PC-3 (cell line): Measurements from ENCODE around the gene WDFY4. TPM values are rescaled to one million over a fixed set of nuclear protein-coding genes. Genes with fewer than 3 reads are reported as not detected.

ENCODE experiments used
- ATAC-seq: fragments of 200-7000 bp; cut with Tn5 transposase; 2 replicates; pipeline ENCODE4 v1.9.1; 2020; ENCODE audit warnings: mild to moderate bottlenecking, moderate library complexity
- BruUV-seq: library from RNA; stranded (reverse); fragments of 400-500 nt; replicated peaks from 2 replicates; lab custom pipeline; 2021; lab: Mats Ljungman, UMichigan
- CTCF ChIA-PET: fragments of 300-600 bp; sonication (Branson Sonifier 250); formaldehyde crosslinking; loops from one replicate; lab custom pipeline; 2022; ENCODE audit warnings: antibody characterized with exemption; lab: Charles Lee
- POLR2A ChIA-PET: fragments of 300-600 bp; sonication (Branson Sonifier 250); formaldehyde crosslinking; loops from one replicate; lab custom pipeline; 2022; ENCODE audit warnings: antibody characterized with exemption; ENCODE audit not compliant: unreplicated experiment; lab: Charles Lee
- DNase-seq: peaks from one replicate; pipeline ENCODE4 v3.0.0-alpha.2; 2015
- H2AFZ ChIP-seq: fragments of 300-600 bp; sonication (generic); 2 replicates; pipeline ENCODE4 v1.6.0; 2016; ENCODE audit warnings: antibody characterized with exemption, low read length
- H3F3A ChIP-seq: fragments of 300-600 bp; sonication (generic); one replicate; pipeline ENCODE4 v1.6.0; 2017; ENCODE audit warnings: antibody characterized with exemption, low read length, control low read depth, mild to moderate bottlenecking; ENCODE audit not compliant: unreplicated experiment
- H3K27ac ChIP-seq: fragments of 300-600 bp; sonication (generic); 2 replicates; pipeline ENCODE4 v1.5.1; 2016; ENCODE audit warnings: mild to moderate bottlenecking, low read length
- H3K27me3 ChIP-seq: fragments of 300-600 bp; sonication (generic); 2 replicates; pipeline ENCODE4 v1.6.1; 2016; ENCODE audit warnings: low read length, mixed read lengths
- H3K36me3 ChIP-seq: fragments of 300-600 bp; sonication (generic); 2 replicates; pipeline ENCODE4 v1.6.1; 2016; ENCODE audit warnings: low read depth, mixed run types, low read length, mixed read lengths
- H3K4me1 ChIP-seq: fragments of 300-600 bp; sonication (generic); 2 replicates; pipeline ENCODE4 v1.5.1; 2016; ENCODE audit warnings: low read length; ENCODE audit not compliant: insufficient read depth
- H3K4me2 ChIP-seq: fragments of 300-600 bp; sonication (generic); 2 replicates; pipeline ENCODE4 v1.6.0; 2016; ENCODE audit warnings: low read length
- H3K4me3 ChIP-seq: fragments of 300-600 bp; sonication (generic); 2 replicates; pipeline ENCODE4 v1.5.1; 2016; ENCODE audit warnings: mild to moderate bottlenecking, low read length, mixed read lengths
- H3K79me2 ChIP-seq: fragments of 300-600 bp; sonication (generic); 2 replicates; pipeline ENCODE4 v1.6.1; 2017; ENCODE audit warnings: low read length, mixed read lengths
- H3K9ac ChIP-seq: fragments of 300-600 bp; sonication (generic); 2 replicates; pipeline ENCODE4 v1.6.0; 2016; ENCODE audit warnings: mild to moderate bottlenecking, low read length
- H3K9me2 ChIP-seq: fragments of 300-600 bp; sonication (generic); replicated peaks from 2 replicates; pipeline ENCODE4 v1.6.1; 2016; ENCODE audit warnings: mixed run types, low read length, mixed read lengths
- H3K9me3 ChIP-seq: fragments of 300-600 bp; sonication (generic); 2 replicates; pipeline ENCODE4 v1.6.1; 2016; ENCODE audit warnings: low read length, mixed read lengths
- H4K20me1 ChIP-seq: fragments of 300-600 bp; sonication (generic); 2 replicates; pipeline ENCODE4 v1.6.1; 2016; ENCODE audit warnings: low read length, mixed read lengths
- CTCF ChIP-seq: fragments of 300-600 bp; sonication (generic); conservative IDR thresholded peaks from 2 replicates; pipeline ENCODE4 v1.5.1; 2017; ENCODE audit warnings: antibody characterized with exemption, low read depth, mild to moderate bottlenecking, low read length
- EZH2 ChIP-seq: fragments of 300-600 bp; sonication (generic); IDR thresholded peaks from one replicate; pipeline ENCODE4 v1.6.1; 2017; ENCODE audit warnings: antibody characterized with exemption, mild to moderate bottlenecking, low read length; ENCODE audit not compliant: unreplicated experiment
- EZH2phosphoT487 ChIP-seq: fragments of 300-600 bp; sonication (generic); IDR thresholded peaks from 2 replicates; pipeline ENCODE4 v1.6.1; 2018; ENCODE audit warnings: mild to moderate bottlenecking, antibody characterized with exemption, low read length, borderline replicate concordance
- intact Hi-C: fragments of 100-400 bp; cut with micrococcal nuclease; formaldehyde crosslinking; loops from 2 replicates; pipeline ENCODE4 v1.9.0; 2023
- total RNA-seq: library from RNA; depleted of rRNA; stranded (reverse); fragments of >200 nt; gene quantifications from 2 replicates; pipeline ENCODE4 v1.2.3, GENCODE V29; 2014

The WDFY4 gene
- total RNA-seq, 1 experiment from 2014 or later: not detected

- Histone ChIP-seq H3K27me3 (peaks cover 3% of the 10 kb centered on the region; the same call in 1 of the 2 replicates), H3K4me3 (no peak overlapping the region), H3K4me1 (peaks cover 5% of the 10 kb centered on the region), H3K79me2 (no peaks in the 10 kb centered on the region), H3K4me2 (no peak overlapping the region), H3K9me3 (no peaks in the 10 kb centered on the region), H3F3A (no peaks in the 10 kb centered on the region), H3K9ac (no peak overlapping the region), H3K27ac (no peak overlapping the region), H2AFZ (no peak overlapping the region), H3K9me2 (no peaks in the 10 kb centered on the region), H3K36me3 (no peaks in the 10 kb centered on the region), H4K20me1 (no peaks in the 10 kb centered on the region)
- POLR2A ChIA-PET: no interaction called here
- DNase-seq (no peak), ATAC-seq (no peak)
- intact Hi-C loops: loop anchor here (2.0 kb wide), 1 partner anchor 499 kb away; no protein-coding TSS in a partner anchor
- no peak for TF ChIP-seq EZH2
- no peak for TF ChIP-seq EZH2phosphoT487
- TF ChIP-seq CTCF: no peak
- CTCF ChIA-PET: no interaction called here
- no TSS peak for BruUV-seq
Measured at GRCh38 chr10:48661441-48661840, 23.2 kb upstream of the WDFY4 start.

- Histone ChIP-seq H2AFZ (no peak overlapping the region), H3K27ac (no peak overlapping the region), H3K4me3 (no peak overlapping the region), H3K79me2 (no peaks in the 10 kb centered on the region), H3K4me2 (no peak overlapping the region), H3K27me3 (peaks cover 35% of the 10 kb centered on the region), H3K4me1 (no peaks in the 10 kb centered on the region), H3F3A (no peaks in the 10 kb centered on the region), H3K36me3 (no peaks in the 10 kb centered on the region), H3K9me2 (no peaks in the 10 kb centered on the region), H3K9me3 (no peaks in the 10 kb centered on the region), H3K9ac (no peak overlapping the region), H4K20me1 (no peaks in the 10 kb centered on the region)
- POLR2A ChIA-PET: no interaction called here
- BruUV-seq: no TSS peak
- ATAC-seq: no peak
- no peak for DNase-seq
- CTCF ChIA-PET: no interaction called here
- intact Hi-C loops: no loop called here
- no peak for TF ChIP-seq CTCF
Measured at GRCh38 chr10:48667960-48668590, 16.6 kb upstream of the WDFY4 start.

- H3K79me2 ChIP-seq: no peaks in the 10 kb centered on the region
- ChIA-PET CTCF (no interaction called here), POLR2A (no interaction called here)
- peaks cover 33% of the 10 kb centered on the region for H3K27me3 ChIP-seq
- H3K27ac ChIP-seq: no peak overlapping the region
- H3K4me1 ChIP-seq: no peaks in the 10 kb centered on the region
- intact Hi-C loops: no loop called here
- TF ChIP-seq EZH2phosphoT487 (no peak), EZH2 (no peak), CTCF (no peak)
- no peak overlapping the region for H2AFZ ChIP-seq
- no peak for DNase-seq
- H3K9me3 ChIP-seq: no peaks in the 10 kb centered on the region
- H3K4me3 ChIP-seq: no peak overlapping the region
- no peaks in the 10 kb centered on the region for H4K20me1 ChIP-seq
- BruUV-seq: no TSS peak
- H3K36me3 ChIP-seq: no peaks in the 10 kb centered on the region
- no peak for ATAC-seq
- no peaks in the 10 kb centered on the region for H3F3A ChIP-seq
- no peak overlapping the region for H3K4me2 ChIP-seq
- no peak overlapping the region for H3K9ac ChIP-seq
- H3K9me2 ChIP-seq: no peaks in the 10 kb centered on the region
Measured at GRCh38 chr10:48670978-48671913, 13.4 kb upstream of the WDFY4 start.
